IMR-90 (cell line): ENCODE results near the gene PLCD4. TPM values are rescaled to one million over a fixed set of nuclear protein-coding genes. Genes with fewer than 3 reads are reported as not detected.

Source experiments
- ATAC-seq: fragments of 200-7000 bp; cut with Tn5 transposase; 2 replicates; pipeline ENCODE4 v1.9.1; 2020; ENCODE audit warnings: low read depth, mild to moderate bottlenecking, moderate library complexity
- BruUV-seq: library from RNA; stranded (reverse); fragments of 400-500 nt; replicated peaks from 2 replicates; lab custom pipeline; 2021; lab: Mats Ljungman, UMichigan
- CTCF ChIA-PET: fragments of 300-600 bp; formaldehyde crosslinking; extraction: SDS; loops from one replicate; lab custom pipeline; 2021; ENCODE audit warnings: antibody characterized with exemption; lab: Yijun Ruan, JAX
- POLR2A ChIA-PET: fragments of 300-600 bp; sonication (Branson Sonifier 250); formaldehyde crosslinking; loops from one replicate; lab custom pipeline; 2022; ENCODE audit warnings: antibody characterized with exemption; ENCODE audit not compliant: unreplicated experiment; lab: Charles Lee
- DNase-seq: peaks from one replicate; pipeline ENCODE4 v3.0.0; 2013
- H2AFZ ChIP-seq: replicated peaks from 2 replicates; pipeline ENCODE3; 2013; ENCODE audit warnings: low read length, mild to moderate bottlenecking; ENCODE audit not compliant: poor library complexity
- H2AK5ac ChIP-seq: 2 replicates; pipeline ENCODE4 v1.6.1; 2013; ENCODE audit warnings: low read depth, low read length, inconsistent platforms
- H2AK9ac ChIP-seq: replicated peaks from 2 replicates; pipeline ENCODE3; 2013; ENCODE audit warnings: mild to moderate bottlenecking, low read depth, low read length, moderate library complexity; ENCODE audit not compliant: poor library complexity
- H2BK120ac ChIP-seq: 2 replicates; pipeline ENCODE4 v1.6.1; 2013; ENCODE audit warnings: low read depth, low read length, inconsistent platforms
- H2BK15ac ChIP-seq: 3 replicates; pipeline ENCODE4 v1.6.1; 2013; ENCODE audit warnings: low read depth, low read length, inconsistent platforms
- H2BK20ac ChIP-seq: 2 replicates; pipeline ENCODE4 v1.6.1; 2013; ENCODE audit warnings: low read depth, mild to moderate bottlenecking, inconsistent platforms, low read length, moderate library complexity
- H2BK5ac ChIP-seq: 2 replicates; pipeline ENCODE4 v1.6.1; 2013; ENCODE audit warnings: mild to moderate bottlenecking, low read depth, low read length, inconsistent platforms; ENCODE audit not compliant: poor library complexity, severe bottlenecking
- H3K14ac ChIP-seq: replicated peaks from 2 replicates; pipeline ENCODE4 v1.6.1; 2013; ENCODE audit warnings: low read depth, low read length, inconsistent platforms
- H3K18ac ChIP-seq: 2 replicates; pipeline ENCODE4 v1.6.1; 2013; ENCODE audit warnings: low read depth, low read length, control low read depth
- H3K23ac ChIP-seq: 2 replicates; pipeline ENCODE4 v1.6.1; 2013; ENCODE audit warnings: low read depth, low read length, inconsistent platforms
- H3K27ac ChIP-seq: 2 replicates; pipeline ENCODE4 v1.5.1; 2013; ENCODE audit warnings: mild to moderate bottlenecking, control low read depth, low read length; ENCODE audit not compliant: insufficient read depth
- H3K27me3 ChIP-seq: 2 replicates; pipeline ENCODE4 v1.6.1; 2013; ENCODE audit warnings: low read length; ENCODE audit not compliant: control insufficient read depth, insufficient read depth
- H3K36me3 ChIP-seq: 2 replicates; pipeline ENCODE4 v1.6.1; 2013; ENCODE audit warnings: low read length, mixed read lengths; ENCODE audit not compliant: control insufficient read depth, insufficient read depth
- H3K4ac ChIP-seq: 2 replicates; pipeline ENCODE4 v1.6.1; 2013; ENCODE audit warnings: low read depth, low read length, inconsistent platforms
- H3K4me1 ChIP-seq: 2 replicates; pipeline ENCODE4 v1.6.1; 2013; ENCODE audit warnings: low read length, mixed read lengths; ENCODE audit not compliant: control insufficient read depth, insufficient read depth
- H3K4me2 ChIP-seq: 2 replicates; pipeline ENCODE4 v1.6.1; 2013; ENCODE audit warnings: low read depth, mild to moderate bottlenecking, control low read depth, low read length, moderate library complexity
- H3K4me3 ChIP-seq: 2 replicates; pipeline ENCODE4 v1.5.1; 2013; ENCODE audit warnings: low read depth, mild to moderate bottlenecking, control low read depth, low read length, moderate library complexity; ENCODE audit not compliant: insufficient read depth
- H3K56ac ChIP-seq: 2 replicates; pipeline ENCODE4 v1.6.1; 2013; ENCODE audit warnings: low read length, inconsistent platforms; ENCODE audit not compliant: insufficient read depth; ENCODE audit errors: extremely low read depth
- H3K79me1 ChIP-seq, 2 experiments: 2 replicates each; pipeline ENCODE4 v1.6.1; 2013; ENCODE audit warnings: low read length in 2 of 2, inconsistent platforms in 1 of 2, low read depth in 1 of 2
- H3K9ac ChIP-seq: 2 replicates; pipeline ENCODE4 v1.6.1; 2013; ENCODE audit warnings: low read depth, low read length, control low read depth
- H3K9me1 ChIP-seq: 2 replicates; pipeline ENCODE4 v1.6.1; 2013; ENCODE audit warnings: low read length, inconsistent platforms; ENCODE audit not compliant: insufficient read depth
- H3K9me3 ChIP-seq: 2 replicates; pipeline ENCODE4 v1.6.1; 2013; ENCODE audit warnings: low read length; ENCODE audit not compliant: control insufficient read depth, insufficient read depth
- H4K20me1 ChIP-seq: 2 replicates; pipeline ENCODE4 v1.6.1; 2013; ENCODE audit warnings: low read length, inconsistent platforms; ENCODE audit not compliant: insufficient read depth
- H4K5ac ChIP-seq: 2 replicates; pipeline ENCODE4 v1.6.1; 2013; ENCODE audit warnings: mild to moderate bottlenecking, low read depth, low read length, control low read depth
- H4K8ac ChIP-seq, 2 experiments: 2 replicates each; pipeline ENCODE4 v1.6.1; 2013; ENCODE audit warnings: low read depth in 2 of 2, low read length in 2 of 2, control low read depth in 1 of 2, inconsistent platforms in 1 of 2
- H4K91ac ChIP-seq: 2 replicates; pipeline ENCODE4 v1.6.1; 2013; ENCODE audit warnings: low read depth, low read length, inconsistent platforms; ENCODE audit not compliant: insufficient read depth
- BHLHE40 ChIP-seq: fragments of 150-350 bp; IDR thresholded peaks from 2 replicates; pipeline ENCODE4 v1.6.1; 2016; ENCODE audit warnings: mild to moderate bottlenecking, low read depth, low read length
- CEBPB ChIP-seq: IDR thresholded peaks from 2 replicates; pipeline ENCODE4 v1.6.1; 2012; ENCODE audit warnings: low read depth, low read length, improper control_type of control experiment
- CHD1 ChIP-seq: IDR thresholded peaks from 2 replicates; pipeline ENCODE4 v1.6.1; 2012; ENCODE audit warnings: low read depth, low read length, improper control_type of control experiment
- CTCF ChIP-seq: conservative IDR thresholded peaks from 2 replicates; pipeline ENCODE4 v1.5.1; 2012; ENCODE audit warnings: mild to moderate bottlenecking, low read depth, low read length, improper control_type of control experiment
- FOS ChIP-seq: fragments of 150-350 bp; IDR thresholded peaks from 2 replicates; pipeline ENCODE4 v1.6.1; 2016; ENCODE audit warnings: low read depth, low read length
- MAFK ChIP-seq: IDR thresholded peaks from 2 replicates; pipeline ENCODE4 v1.6.1; 2012; ENCODE audit warnings: low read depth, low read length, improper control_type of control experiment
- MAZ ChIP-seq: IDR thresholded peaks from 2 replicates; pipeline ENCODE4 v1.6.1; 2012; ENCODE audit warnings: low read depth, mild to moderate bottlenecking, low read length, improper control_type of control experiment, moderate library complexity, borderline replicate concordance
- MXI1 ChIP-seq: IDR thresholded peaks from 2 replicates; pipeline ENCODE4 v1.6.1; 2012; ENCODE audit warnings: low read depth, mild to moderate bottlenecking, low read length, moderate library complexity, borderline replicate concordance
- NFE2L2 ChIP-seq: fragments of 150-350 bp; IDR thresholded peaks from 2 replicates; pipeline ENCODE4 v1.6.1; 2016; ENCODE audit warnings: low read depth, mild to moderate bottlenecking, low read length
- POLR2A ChIP-seq: IDR thresholded peaks from 2 replicates; pipeline ENCODE4 v1.6.1; 2012; ENCODE audit warnings: mild to moderate bottlenecking, low read depth, low read length
- RAD21 ChIP-seq: IDR thresholded peaks from 2 replicates; pipeline ENCODE4 v1.6.1; 2012; ENCODE audit warnings: low read length, improper control_type of control experiment
- RCOR1 ChIP-seq: IDR thresholded peaks from 2 replicates; pipeline ENCODE4 v1.6.1; 2012; ENCODE audit warnings: mild to moderate bottlenecking, low read length, improper control_type of control experiment; ENCODE audit not compliant: insufficient replicate concordance
- RFX5 ChIP-seq: IDR thresholded peaks from 2 replicates; pipeline ENCODE4 v1.8.0; 2012; ENCODE audit warnings: low read depth, mild to moderate bottlenecking, low read length, moderate library complexity
- SMC3 ChIP-seq: fragments of 150-350 bp; IDR thresholded peaks from 2 replicates; pipeline ENCODE4 v1.6.1; 2016; ENCODE audit warnings: low read depth, mild to moderate bottlenecking, antibody characterized with exemption, low read length, moderate library complexity
- USF2 ChIP-seq: fragments of 150-350 bp; IDR thresholded peaks from 2 replicates; pipeline ENCODE4 v1.6.1; 2017; ENCODE audit warnings: mild to moderate bottlenecking, antibody characterized with exemption, low read length, low read depth
- WGBS, 2 experiments: methylation state at CpG; one replicate each; pipeline versions ENCODE4 v1.1.5 to v1.1.7; 2013; ENCODE audit warnings: missing lambda C conversion rate in 2 of 2; ENCODE audit not compliant: insufficient read length in 1 of 2; ENCODE audit errors: extremely low coverage in 2 of 2; 5-methylcytosine and 5-hydroxymethylcytosine counted together
- dilution Hi-C: fragments of 300-500 bp; cut with HindIII; formaldehyde crosslinking; loops from one replicate; pipeline ENCODE4 v1.14.3; 2018; ENCODE audit warnings: low sequenced_read_pairs; ENCODE audit not compliant: unreplicated experiment
- in situ Hi-C: fragments of 300-500 bp; cut with MboI; formaldehyde crosslinking; loops from 3 replicates; pipeline ENCODE4 v1.14.3; 2019; ENCODE audit warnings: low sequenced_read_pairs, inconsistent platforms, mixed read lengths
- intact Hi-C: fragments of 100-400 bp; cut with micrococcal nuclease; formaldehyde crosslinking; loops from 2 replicates; pipeline ENCODE4 v1.10.0; 2022
- polyA plus RNA-seq, 3 experiments: library from polyadenylated mRNA; depleted of rRNA; stranded (reverse); fragments of >200 nt; gene quantifications; 2 replicates each; pipeline ENCODE4 v1.2.3, GENCODE V29; 2012; ENCODE audit warnings: low replicate concordance in 1 of 3
- total RNA-seq: library from RNA; depleted of rRNA; stranded (reverse); fragments of >200 nt; gene quantifications from 2 replicates; pipeline ENCODE4 v1.2.3, GENCODE V29; 2012
- TF ChIP-seq, protein P1 (sequence below): fragments of 150-350 bp; IDR thresholded peaks from 2 replicates; pipeline ENCODE4 v1.6.1; 2016; ENCODE audit warnings: low read depth, mild to moderate bottlenecking, low read length, moderate library complexity, borderline replicate concordance

PLCD4 gene
- total and polyA plus RNA-seq, 2 of the 4 experiments (the other 2 are of a cell fraction), result 1.9 to 2.0 TPM

DNA sequence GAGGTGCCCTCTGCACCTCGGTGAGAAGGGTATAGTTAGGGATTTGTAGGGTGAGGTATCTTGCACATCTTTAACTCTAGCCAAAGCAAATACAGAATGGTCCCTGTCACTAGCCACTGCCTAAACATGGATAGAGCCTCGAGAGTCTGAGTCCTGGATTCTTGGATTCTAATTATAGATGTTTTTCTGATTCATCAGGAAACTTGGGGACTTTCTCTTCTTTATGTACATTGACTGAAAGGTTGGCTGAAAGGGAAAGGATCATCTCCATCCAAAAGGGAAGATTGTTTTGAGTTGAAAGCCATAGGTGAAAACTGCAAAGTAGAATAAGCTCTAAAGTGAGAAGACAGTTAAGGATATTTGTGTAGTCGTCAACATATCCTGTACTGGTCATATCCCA lies 72.4 kb downstream of the PLCD4 start:
- Histone ChIP-seq H3K9me1 (no peaks in the 10 kb centered on the region), H2AK9ac (no peak overlapping the region), H2AFZ (no peak overlapping the region), H2AK5ac (no peak overlapping the region), H3K4me2 (no peak overlapping the region), H3K14ac (no peak overlapping the region), H3K56ac (no peak overlapping the region), H3K4me1 (no peaks in the 10 kb centered on the region), H2BK5ac (no peak overlapping the region), H2BK15ac (no peak overlapping the region), H3K23ac (no peak overlapping the region), H4K20me1 (no peaks in the 10 kb centered on the region), H3K36me3 (peaks cover 25% of the 10 kb centered on the region), H3K27me3 (no peaks in the 10 kb centered on the region), H4K8ac (no peak overlapping the region), H3K9me3 (no peaks in the 10 kb centered on the region), H3K27ac (no peak overlapping the region), H4K91ac (no peak overlapping the region), H2BK120ac (no peak overlapping the region), H3K9ac (no peak overlapping the region), H3K4ac (no peak overlapping the region), H2BK20ac (no peak overlapping the region), H4K5ac (no peak overlapping the region), H3K4me3 (no peak overlapping the region), H3K79me1 (no peaks in the 10 kb centered on the region), H3K18ac (no peak overlapping the region)
- BruUV-seq, result no TSS peak
- in situ Hi-C loops (loop anchor here (10.0 kb wide), 1 partner anchor 165 kb away; no protein-coding TSS in a partner anchor), dilution Hi-C loops (no loop called here), intact Hi-C loops (no loop called here)
- DNase-seq (no peak), ATAC-seq (no peak)
- ChIA-PET POLR2A (no interaction called here), CTCF (no interaction called here)
- no CpG with 5 or more reads among the region's 3 CpGs for WGBS, 2 experiments
- no peak for TF ChIP-seq CTCF
- TF ChIP-seq NFE2L2, result no peak
- TF ChIP-seq MXI1, result no peak
- TF ChIP-seq FOS, result no peak
- no peak for TF ChIP-seq CHD1
- TF ChIP-seq MAFK, result no peak
- no peak for TF ChIP-seq RFX5
- TF ChIP-seq USF2, result no peak
- TF ChIP-seq SMC3, result no peak
- no peak for TF ChIP-seq POLR2A
- TF ChIP-seq, protein P1, sequence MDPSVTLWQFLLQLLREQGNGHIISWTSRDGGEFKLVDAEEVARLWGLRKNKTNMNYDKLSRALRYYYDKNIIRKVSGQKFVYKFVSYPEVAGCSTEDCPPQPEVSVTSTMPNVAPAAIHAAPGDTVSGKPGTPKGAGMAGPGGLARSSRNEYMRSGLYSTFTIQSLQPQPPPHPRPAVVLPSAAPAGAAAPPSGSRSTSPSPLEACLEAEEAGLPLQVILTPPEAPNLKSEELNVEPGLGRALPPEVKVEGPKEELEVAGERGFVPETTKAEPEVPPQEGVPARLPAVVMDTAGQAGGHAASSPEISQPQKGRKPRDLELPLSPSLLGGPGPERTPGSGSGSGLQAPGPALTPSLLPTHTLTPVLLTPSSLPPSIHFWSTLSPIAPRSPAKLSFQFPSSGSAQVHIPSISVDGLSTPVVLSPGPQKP, result no peak
- TF ChIP-seq RAD21, result no peak
- TF ChIP-seq MAZ, result no peak
- TF ChIP-seq CEBPB, result no peak
- no peak for TF ChIP-seq BHLHE40
- no peak for TF ChIP-seq RCOR1
